ENCODE results near the gene HNF1B.

HNF1B gene

GRCh38 chr17:37671824-37672547, 72.9 kb downstream of the HNF1B start:
- TF ChIP-seq CTCF (IDR thresholded peaks at IDR 0.05; ENCODE audit: control insufficient read depth, extremely low read depth, insufficient read depth): no peak
- DNase-seq (ENCODE audit: low read depth): no peak
- H3K4me3 ChIP-seq (ENCODE audit: low read depth, low read length): no peak overlapping the region

- no peak for DNase-seq (ENCODE audit: low read depth)
- no peak overlapping the region for H3K4me3 ChIP-seq (ENCODE audit: low read depth, low read length)
- TF ChIP-seq CTCF (IDR thresholded peaks at IDR 0.05; ENCODE audit: control insufficient read depth, extremely low read depth, insufficient read depth): no peak
These were observed 73.6 kb downstream of the HNF1B start for GRCh38 chr17:37671028-37671823.

GRCh38 chr17:37667039-37667438, 77.8 kb downstream of the HNF1B start:
- no peak for TF ChIP-seq CTCF (IDR thresholded peaks at IDR 0.05; ENCODE audit: control insufficient read depth, extremely low read depth, insufficient read depth)
- no peak for DNase-seq (ENCODE audit: low read depth)
- no peak overlapping the region for H3K4me3 ChIP-seq (ENCODE audit: low read depth, low read length)

- H3K4me3 ChIP-seq (ENCODE audit: low read depth, low read length): no peak overlapping the region
- no peak for DNase-seq (ENCODE audit: low read depth)
- no peak for TF ChIP-seq CTCF (IDR thresholded peaks at IDR 0.05; ENCODE audit: control insufficient read depth, extremely low read depth, insufficient read depth)
These were observed 80.6 kb downstream of the HNF1B start for GRCh38 chr17:37664214-37664613.

GRCh38 chr17:37662353-37662752, 82.5 kb downstream of the HNF1B start:
- H3K4me3 ChIP-seq (ENCODE audit: low read depth, low read length): no peak overlapping the region
- TF ChIP-seq CTCF (IDR thresholded peaks at IDR 0.05; ENCODE audit: control insufficient read depth, extremely low read depth, insufficient read depth): no peak
- DNase-seq (ENCODE audit: low read depth): no peak

GRCh38 chr17:37661400-37662014, 83.4 kb downstream of the HNF1B start:
- DNase-seq (ENCODE audit: low read depth): no peak
- no peak for TF ChIP-seq CTCF (IDR thresholded peaks at IDR 0.05; ENCODE audit: control insufficient read depth, extremely low read depth, insufficient read depth)
- no peak overlapping the region for H3K4me3 ChIP-seq (ENCODE audit: low read depth, low read length)

All from LNCaP clone FGC (cell line).